Globus pallidus (tissue), 1 donor: ENCODE measurements around the gene CHST2.

Experiments used
- DNase-seq: peaks from one replicate; pipeline ENCODE4 v3.0.0-alpha.2; 2015; ENCODE audit warnings: low spot score

CHST2 gene

GRCh38 chr3:143098032-143098764, 21.4 kb upstream of the CHST2 start:
- no peak for DNase-seq

GRCh38 chr3:143099210-143099609, 20.4 kb upstream of the CHST2 start:
- DNase-seq = no peak

- no peak for DNase-seq
Measured at GRCh38 chr3:143099690-143100089, 19.9 kb upstream of the CHST2 start.

- no peak for DNase-seq
Measured at GRCh38 chr3:143100451-143100850, 19.1 kb upstream of the CHST2 start.

- DNase-seq = no peak
Measured at GRCh38 chr3:143101792-143102381, 17.7 kb upstream of the CHST2 start.

GRCh38 chr3:143103652-143104051, 15.9 kb upstream of the CHST2 start:
- no peak for DNase-seq

- DNase-seq = no peak
Measured at GRCh38 chr3:143105170-143105569, 14.4 kb upstream of the CHST2 start.

- no peak for DNase-seq
Measured at GRCh38 chr3:143109861-143110260, 9.7 kb upstream of the CHST2 start.

- DNase-seq = no peak
Measured at GRCh38 chr3:143110371-143110770, 9.2 kb upstream of the CHST2 start.

GRCh38 chr3:143118630-143119008, 952 bp upstream of the CHST2 start:
- no peak for DNase-seq

GRCh38 chr3:143119974-143120715, 574 bp downstream of the CHST2 start:
- no peak for DNase-seq

- DNase-seq = no peak
Measured at GRCh38 chr3:143120716-143121240, 1.2 kb downstream of the CHST2 start.

- no peak for DNase-seq
Measured at GRCh38 chr3:143121241-143122088, 1.9 kb downstream of the CHST2 start.

- DNase-seq = no peak
Measured at GRCh38 chr3:143122089-143122430, 2.5 kb downstream of the CHST2 start.

GRCh38 chr3:143122608-143123352, 3.2 kb downstream of the CHST2 start:
- DNase-seq = no peak

- DNase-seq = no peak
Measured at GRCh38 chr3:143123353-143123984, 3.9 kb downstream of the CHST2 start.

- no peak for DNase-seq
Measured at GRCh38 chr3:143124601-143125520, 5.3 kb downstream of the CHST2 start.

- DNase-seq = no peak
Measured at GRCh38 chr3:143127801-143128200, 8.2 kb downstream of the CHST2 start.

- no peak for DNase-seq
Measured at GRCh38 chr3:143128227-143128955, 8.8 kb downstream of the CHST2 start.
